GM18519 (cell line): ENCODE data around the gene LRRC28.

ENCODE experiments used
- ATAC-seq: cut with Tn5 transposase; IDR thresholded peaks from one replicate; pipeline ENCODE4 v1.9.1; 2021; ENCODE audit warnings: mild to moderate bottlenecking, moderate library complexity; ENCODE audit not compliant: unreplicated experiment, low FRiP score

The LRRC28 gene

GRCh38 chr15:99412626-99413025, 161.3 kb downstream of the LRRC28 start:
- no peak for ATAC-seq

GRCh38 chr15:99413955-99414754, 162.9 kb downstream of the LRRC28 start:
- ATAC-seq: no peak

- ATAC-seq: no peak
Measured at GRCh38 chr15:99414755-99415731, 163.8 kb downstream of the LRRC28 start.

GRCh38 chr15:99416191-99417188, 165.2 kb downstream of the LRRC28 start:
- no peak for ATAC-seq

- no peak for ATAC-seq
Measured at GRCh38 chr15:99421172-99421656, 169.9 kb downstream of the LRRC28 start.

GRCh38 chr15:99421758-99422157, 170.5 kb downstream of the LRRC28 start:
- no peak for ATAC-seq

- no peak for ATAC-seq
Measured at GRCh38 chr15:99423186-99424130, 172.2 kb downstream of the LRRC28 start.

GRCh38 chr15:99424131-99424571, 172.9 kb downstream of the LRRC28 start:
- ATAC-seq: no peak

GRCh38 chr15:99424978-99425656, 173.8 kb downstream of the LRRC28 start:
- ATAC-seq: no peak

GRCh38 chr15:99425657-99426301, 174.5 kb downstream of the LRRC28 start:
- ATAC-seq: no peak

GRCh38 chr15:99426431-99427105, 175.3 kb downstream of the LRRC28 start:
- ATAC-seq: no peak

- ATAC-seq: no peak
Measured at GRCh38 chr15:99427210-99427609, 175.9 kb downstream of the LRRC28 start.

GRCh38 chr15:99427668-99428361, 176.5 kb downstream of the LRRC28 start:
- no peak for ATAC-seq

GRCh38 chr15:99429681-99430081, 178.4 kb downstream of the LRRC28 start:
- no peak for ATAC-seq

GRCh38 chr15:99430881-99431401, 179.7 kb downstream of the LRRC28 start:
- ATAC-seq: no peak

- ATAC-seq: no peak
Measured at GRCh38 chr15:99431661-99432091, 180.4 kb downstream of the LRRC28 start.
